Measurements from ENCODE around the gene DNAJC12. TPM values are rescaled to one million over a fixed set of nuclear protein-coding genes. Genes with fewer than 3 reads are reported as not detected.

The DNAJC12 gene
- total and polyA plus RNA-seq, 8 donors, result 8.7 to 35.5 (median 20.6) TPM

GRCh38 chr10:67818323-67818722 lies 19.7 kb downstream of the DNAJC12 start:
- Histone ChIP-seq H3K36me3 (no peaks in the 10 kb centered on the region), H3K27me3 (no peaks in the 10 kb centered on the region), H3K4me3 (no peak overlapping the region), H3K27ac (peak overlapping the region in 2 of 4 donors; percentile 41 to 59), H3K4me1 (peaks cover 0 to 18% (median 0%) of the 10 kb centered on the region in 3 donors), H3K9me3 (no peaks in the 10 kb centered on the region)
- no peak for DNase-seq
- intact Hi-C loops (cut with DNase I), result no loop called here
- peak; percentile 66 to 81 (median 73) for ATAC-seq
- TF ChIP-seq, protein P1, sequence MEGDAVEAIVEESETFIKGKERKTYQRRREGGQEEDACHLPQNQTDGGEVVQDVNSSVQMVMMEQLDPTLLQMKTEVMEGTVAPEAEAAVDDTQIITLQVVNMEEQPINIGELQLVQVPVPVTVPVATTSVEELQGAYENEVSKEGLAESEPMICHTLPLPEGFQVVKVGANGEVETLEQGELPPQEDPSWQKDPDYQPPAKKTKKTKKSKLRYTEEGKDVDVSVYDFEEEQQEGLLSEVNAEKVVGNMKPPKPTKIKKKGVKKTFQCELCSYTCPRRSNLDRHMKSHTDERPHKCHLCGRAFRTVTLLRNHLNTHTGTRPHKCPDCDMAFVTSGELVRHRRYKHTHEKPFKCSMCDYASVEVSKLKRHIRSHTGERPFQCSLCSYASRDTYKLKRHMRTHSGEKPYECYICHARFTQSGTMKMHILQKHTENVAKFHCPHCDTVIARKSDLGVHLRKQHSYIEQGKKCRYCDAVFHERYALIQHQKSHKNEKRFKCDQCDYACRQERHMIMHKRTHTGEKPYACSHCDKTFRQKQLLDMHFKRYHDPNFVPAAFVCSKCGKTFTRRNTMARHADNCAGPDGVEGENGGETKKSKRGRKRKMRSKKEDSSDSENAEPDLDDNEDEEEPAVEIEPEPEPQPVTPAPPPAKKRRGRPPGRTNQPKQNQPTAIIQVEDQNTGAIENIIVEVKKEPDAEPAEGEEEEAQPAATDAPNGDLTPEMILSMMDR (IDR thresholded peaks at IDR 0.05), result no peak
- 65 to 71% methylated on average over 3 of the region's 3 CpGs for WGBS, 2 donors
- FAIRE-seq, result no peak

DNA sequence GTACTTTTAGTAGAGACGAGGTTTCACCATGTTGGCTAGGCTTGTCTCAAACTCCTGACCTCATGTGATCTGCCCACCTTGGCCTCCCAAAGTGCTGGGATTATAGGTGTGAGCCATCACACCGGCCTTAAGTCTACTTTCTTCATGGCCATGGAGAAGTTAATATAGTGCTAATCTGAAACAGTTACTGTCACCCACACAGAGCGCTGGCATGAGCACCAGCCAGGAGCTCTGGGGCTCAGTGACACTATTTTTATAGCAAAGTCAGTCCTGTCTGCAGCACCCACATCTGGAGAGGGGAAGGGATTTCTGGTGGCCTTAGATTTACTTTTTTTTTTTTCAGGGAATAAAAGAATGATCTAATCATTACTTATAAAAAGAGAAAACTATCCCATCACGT lies 21.3 kb downstream of the DNAJC12 start:
- no peak for FAIRE-seq

DNA sequence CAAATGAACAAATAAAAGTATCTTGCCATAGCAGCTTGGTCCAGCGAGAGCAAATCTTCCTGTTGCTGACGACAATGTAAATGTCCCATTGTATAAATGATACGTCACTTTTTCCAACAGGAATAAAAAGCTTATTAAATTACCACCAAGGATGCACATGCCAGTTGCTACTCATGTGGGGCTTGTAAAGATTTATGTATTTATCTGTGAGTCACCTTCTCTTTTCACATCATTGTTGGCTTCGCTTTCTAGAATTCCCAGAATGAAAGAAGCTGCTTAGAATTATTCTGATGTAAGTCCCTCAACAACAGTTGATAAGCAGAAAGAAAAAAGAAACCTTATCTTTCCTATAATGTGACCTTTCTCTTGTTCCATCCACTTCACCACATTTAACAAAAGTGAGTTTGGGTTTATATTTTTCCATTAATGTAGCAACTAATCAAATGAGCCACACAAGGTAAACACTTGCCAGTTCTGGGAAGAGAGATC lies 22.4 kb downstream of the DNAJC12 start:
- no peaks in the 10 kb centered on the region for H3K9me3 ChIP-seq
- no peak overlapping the region for H3K4me3 ChIP-seq
- DNase-seq (no peak), ATAC-seq (peak in 3 of 4 donors; percentile 60 to 68 (median 65)), FAIRE-seq (no peak)
- H3K4me1 ChIP-seq, result peaks cover 0 to 18% (median 0%) of the 10 kb centered on the region in 3 donors
- TF ChIP-seq, protein P1 (IDR thresholded peaks at IDR 0.05), result no peak
- H3K27me3 ChIP-seq, result no peaks in the 10 kb centered on the region
- H3K27ac ChIP-seq, result peak overlapping the region in 2 of 4 donors; percentile 56 to 59
- intact Hi-C loops (cut with DNase I), result no loop called here
- WGBS, 2 donors, result 86 to 89% methylated on average over 4 of the region's 4 CpGs
- H3K36me3 ChIP-seq, result no peaks in the 10 kb centered on the region

More for the DNA sequence above, 21.3 kb downstream of the DNAJC12 start:
- intact Hi-C loops (cut with DNase I), result no loop called here
- 77 to 79% methylated on average over 4 of the region's 4 CpGs for WGBS, 2 donors
- no peak for DNase-seq
- no peaks in the 10 kb centered on the region for H3K36me3 ChIP-seq
- peaks cover 0 to 18% (median 0%) of the 10 kb centered on the region in 3 donors for H3K4me1 ChIP-seq
- H3K9me3 ChIP-seq, result no peaks in the 10 kb centered on the region
- H3K27me3 ChIP-seq, result no peaks in the 10 kb centered on the region
- H3K4me3 ChIP-seq, result no peak overlapping the region
- peak overlapping the region in 2 of 4 donors; percentile 56 to 59 for H3K27ac ChIP-seq
- peak in 1 of 4 donors; percentile 26 for ATAC-seq
- TF ChIP-seq, protein P1 (IDR thresholded peaks at IDR 0.05), result no peak

- FAIRE-seq (no peak), ATAC-seq (no peak), DNase-seq (no peak)
These were observed 26.0 kb downstream of the DNAJC12 start for GRCh38 chr10:67812007-67812406.

DNA sequence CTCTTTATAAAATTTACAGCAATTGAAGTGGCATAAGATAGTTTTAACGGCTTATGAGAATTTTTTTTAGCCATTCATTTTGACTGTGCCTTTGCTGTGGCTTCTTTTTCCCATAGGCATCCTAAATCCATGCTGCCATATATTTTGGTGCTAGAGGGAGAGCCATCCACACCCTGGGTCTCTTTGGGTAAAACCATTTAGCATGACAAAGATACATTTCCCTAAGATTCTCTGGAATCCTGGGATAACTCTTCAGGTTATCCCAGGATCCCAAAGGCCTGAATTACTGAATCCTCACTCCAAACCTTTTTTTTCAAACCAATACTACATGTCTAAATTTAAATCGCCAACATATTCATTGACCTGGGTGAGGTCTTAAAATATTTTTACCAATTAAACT lies 28.9 kb downstream of the DNAJC12 start:
- intact Hi-C loops (cut with DNase I), result no loop called here
- WGBS, 2 donors, result 92 to 97% methylated on average over 2 of the region's 2 CpGs
- Histone ChIP-seq H3K36me3 (no peaks in the 10 kb centered on the region), H3K27ac (peak overlapping the region in 1 of 4 donors; percentile 2), H3K27me3 (no peaks in the 10 kb centered on the region), H3K4me1 (peaks cover 2 to 16% (median 7%) of the 10 kb centered on the region in 3 donors), H3K9me3 (no peaks in the 10 kb centered on the region), H3K4me3 (no peak overlapping the region)
- TF ChIP-seq, protein P1 (IDR thresholded peaks at IDR 0.05), result no peak
- no peak for DNase-seq
- ATAC-seq, result no peak
- FAIRE-seq, result no peak

More at GRCh38 chr10:67812007-67812406, 26.0 kb downstream of the DNAJC12 start:
- Histone ChIP-seq H3K27me3 (no peaks in the 10 kb centered on the region), H3K4me1 (peaks cover 0 to 22% (median 4%) of the 10 kb centered on the region in 3 donors), H3K4me3 (no peak overlapping the region), H3K27ac (no peak overlapping the region), H3K9me3 (no peaks in the 10 kb centered on the region), H3K36me3 (no peaks in the 10 kb centered on the region)
- intact Hi-C loops (cut with DNase I), result no loop called here
- TF ChIP-seq, protein P1 (IDR thresholded peaks at IDR 0.05), result no peak
- 89 to 91% methylated on average over 4 of the region's 4 CpGs for WGBS, 2 donors

Data from pancreas (tissue), 10 donors.